ENCODE data around the gene KCNH3. TPM values are rescaled to one million over a fixed set of nuclear protein-coding genes. Genes with fewer than 3 reads are reported as not detected.

KCNH3 gene
- total RNA-seq, 1 donor from 2014 or later: 0.72 TPM

DNA sequence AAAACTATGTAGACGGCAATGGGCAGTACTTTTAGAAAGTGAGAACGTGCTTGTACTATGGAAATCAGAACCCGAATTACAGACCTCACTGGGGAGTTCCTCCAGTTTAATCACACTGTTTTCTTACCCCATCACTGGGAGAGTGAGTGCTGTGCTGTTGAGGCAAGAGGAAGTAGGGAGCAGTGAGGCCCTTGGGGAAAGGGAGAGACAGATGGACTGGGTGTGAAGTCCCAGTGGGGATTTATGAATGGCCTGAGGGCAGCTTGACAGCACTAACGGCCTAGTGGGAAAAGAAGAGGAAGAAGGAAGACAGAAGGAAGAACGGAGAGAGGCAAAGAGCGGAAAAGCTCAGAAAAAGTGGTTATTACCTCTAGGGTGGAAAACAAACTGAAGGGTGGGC lies 23.4 kb downstream of the KCNH3 start:
- no peak overlapping the region for H3K27ac Mint-ChIP-seq
- peaks cover 3% of the 10 kb centered on the region for H3K36me3 Mint-ChIP-seq
- peak overlapping the region; percentile 26 for H3K4me3 Mint-ChIP-seq
- DNase-seq (ENCODE audit: extremely low spot score, unreplicated experiment): no peak
- H3K4me1 Mint-ChIP-seq (ENCODE audit: unreplicated experiment): no peaks in the 10 kb centered on the region
- TF ChIP-seq, protein P1, sequence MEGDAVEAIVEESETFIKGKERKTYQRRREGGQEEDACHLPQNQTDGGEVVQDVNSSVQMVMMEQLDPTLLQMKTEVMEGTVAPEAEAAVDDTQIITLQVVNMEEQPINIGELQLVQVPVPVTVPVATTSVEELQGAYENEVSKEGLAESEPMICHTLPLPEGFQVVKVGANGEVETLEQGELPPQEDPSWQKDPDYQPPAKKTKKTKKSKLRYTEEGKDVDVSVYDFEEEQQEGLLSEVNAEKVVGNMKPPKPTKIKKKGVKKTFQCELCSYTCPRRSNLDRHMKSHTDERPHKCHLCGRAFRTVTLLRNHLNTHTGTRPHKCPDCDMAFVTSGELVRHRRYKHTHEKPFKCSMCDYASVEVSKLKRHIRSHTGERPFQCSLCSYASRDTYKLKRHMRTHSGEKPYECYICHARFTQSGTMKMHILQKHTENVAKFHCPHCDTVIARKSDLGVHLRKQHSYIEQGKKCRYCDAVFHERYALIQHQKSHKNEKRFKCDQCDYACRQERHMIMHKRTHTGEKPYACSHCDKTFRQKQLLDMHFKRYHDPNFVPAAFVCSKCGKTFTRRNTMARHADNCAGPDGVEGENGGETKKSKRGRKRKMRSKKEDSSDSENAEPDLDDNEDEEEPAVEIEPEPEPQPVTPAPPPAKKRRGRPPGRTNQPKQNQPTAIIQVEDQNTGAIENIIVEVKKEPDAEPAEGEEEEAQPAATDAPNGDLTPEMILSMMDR (conservative IDR thresholded peaks at IDR 0.05): no peak
- H3K27me3 Mint-ChIP-seq: no peaks in the 10 kb centered on the region
- no peaks in the 10 kb centered on the region for H3K9me3 Mint-ChIP-seq

DNA sequence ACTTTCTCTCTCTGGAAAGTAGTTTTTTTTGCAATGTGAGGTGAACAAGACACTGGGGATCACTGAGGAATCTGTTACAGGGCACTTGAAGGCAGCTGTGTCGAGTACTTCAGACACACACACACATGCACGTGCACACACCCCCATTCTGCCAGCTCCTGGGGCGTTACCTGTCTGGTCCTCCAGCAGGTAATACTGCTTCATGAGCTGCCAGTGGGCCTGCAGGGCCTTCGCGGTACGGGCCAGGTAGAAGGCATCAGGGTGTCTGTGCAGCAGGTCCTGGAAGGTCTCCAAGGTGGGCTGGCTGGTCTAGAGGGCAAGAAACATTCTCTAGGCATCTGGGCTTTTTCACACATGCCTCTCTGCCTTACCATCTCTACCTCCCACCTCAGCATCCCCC lies 24.0 kb downstream of the KCNH3 start:
- no peaks in the 10 kb centered on the region for H3K4me1 Mint-ChIP-seq (ENCODE audit: unreplicated experiment)
- no peak overlapping the region for H3K4me3 Mint-ChIP-seq
- H3K27me3 Mint-ChIP-seq: no peaks in the 10 kb centered on the region
- TF ChIP-seq, protein P1 (conservative IDR thresholded peaks at IDR 0.05): no peak
- H3K9me3 Mint-ChIP-seq: no peaks in the 10 kb centered on the region
- DNase-seq (ENCODE audit: extremely low spot score, unreplicated experiment): no peak
- H3K27ac Mint-ChIP-seq: no peak overlapping the region
- H3K36me3 Mint-ChIP-seq: peaks cover 3% of the 10 kb centered on the region

DNA sequence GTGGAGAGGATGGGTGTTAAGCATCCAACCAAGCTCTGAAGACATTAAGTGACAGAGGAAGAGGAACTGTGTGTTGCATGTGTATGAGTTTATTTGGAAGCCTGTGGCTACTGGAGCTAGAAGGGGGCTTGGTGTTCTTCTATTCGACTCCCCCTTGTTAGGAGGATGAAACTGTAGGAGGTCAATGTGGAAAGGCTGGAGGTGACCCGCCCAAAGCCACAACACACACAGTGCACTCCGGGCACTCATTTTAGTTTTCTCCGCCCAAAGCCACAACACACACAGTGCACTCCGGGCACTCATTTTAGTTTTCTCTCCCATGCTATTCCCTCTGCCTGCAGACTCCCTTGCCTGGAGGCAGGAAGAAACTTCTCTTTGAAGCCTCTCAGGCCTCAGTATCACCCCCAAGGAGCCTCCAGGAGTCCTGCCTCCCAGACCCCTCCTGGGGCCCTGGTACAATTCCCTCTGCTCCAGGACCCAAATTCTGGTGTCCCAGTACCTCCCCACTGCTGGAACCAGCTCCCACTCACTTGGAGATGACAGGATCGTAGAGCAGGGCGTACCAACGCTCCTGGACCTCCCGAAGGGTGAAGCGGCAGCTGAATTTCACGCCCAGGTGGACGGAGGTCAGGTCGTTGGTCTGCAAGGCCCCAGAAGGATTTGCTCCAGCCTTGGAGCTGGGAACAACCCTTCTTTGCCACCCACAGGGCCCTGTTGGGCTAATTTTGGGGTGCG lies 25.3 kb downstream of the KCNH3 start:
- TF ChIP-seq, protein P1 (conservative IDR thresholded peaks at IDR 0.05): no peak
- peaks cover 3% of the 10 kb centered on the region for H3K36me3 Mint-ChIP-seq
- peak overlapping the region; percentile 52 for H3K4me3 Mint-ChIP-seq
- H3K4me1 Mint-ChIP-seq (ENCODE audit: unreplicated experiment): peaks cover 11% of the 10 kb centered on the region
- DNase-seq (ENCODE audit: extremely low spot score, unreplicated experiment): no peak
- no peaks in the 10 kb centered on the region for H3K27me3 Mint-ChIP-seq
- no peak overlapping the region for H3K27ac Mint-ChIP-seq
- no peaks in the 10 kb centered on the region for H3K9me3 Mint-ChIP-seq

DNA sequence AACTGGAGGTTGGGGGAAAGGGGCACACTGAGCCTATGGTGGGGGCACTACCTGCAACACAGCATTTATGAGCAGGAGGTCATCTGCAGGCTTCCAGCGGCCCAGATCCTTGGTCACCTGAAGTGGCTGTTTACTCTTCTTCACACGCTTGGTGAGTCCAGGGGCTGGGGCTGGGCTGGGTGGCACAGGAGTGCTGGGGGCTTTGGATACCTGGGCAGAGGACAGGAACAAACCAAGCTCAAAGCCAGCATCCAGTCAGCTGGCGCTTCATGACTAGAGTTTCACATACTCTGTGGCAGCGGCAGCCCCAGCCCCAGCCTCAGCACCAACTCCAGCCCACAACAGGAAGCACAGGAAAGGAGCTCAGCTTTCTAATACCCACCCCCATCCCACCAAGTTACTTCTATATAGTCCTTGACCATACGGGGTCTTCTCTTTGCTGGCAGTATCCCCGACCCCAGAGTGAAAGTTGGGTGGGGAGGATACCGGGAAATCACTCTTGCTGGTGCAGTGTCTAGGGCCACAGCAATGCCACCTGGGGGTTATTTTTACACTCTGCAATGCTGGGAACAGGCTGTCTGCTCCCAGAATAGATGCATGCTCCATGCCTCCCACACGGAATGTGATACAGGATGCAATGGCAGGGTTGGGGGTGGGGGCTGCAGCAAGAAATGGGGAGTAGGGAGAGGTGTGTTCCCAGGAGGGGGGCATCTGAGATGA lies 26.0 kb downstream of the KCNH3 start:
- H3K27me3 Mint-ChIP-seq: no peaks in the 10 kb centered on the region
- H3K27ac Mint-ChIP-seq: no peak overlapping the region
- no peaks in the 10 kb centered on the region for H3K9me3 Mint-ChIP-seq
- peaks cover 3% of the 10 kb centered on the region for H3K36me3 Mint-ChIP-seq
- H3K4me1 Mint-ChIP-seq (ENCODE audit: unreplicated experiment): peaks cover 11% of the 10 kb centered on the region
- TF ChIP-seq, protein P1 (conservative IDR thresholded peaks at IDR 0.05): no peak
- H3K4me3 Mint-ChIP-seq: no peak overlapping the region
- DNase-seq (ENCODE audit: extremely low spot score, unreplicated experiment): no peak

DNA sequence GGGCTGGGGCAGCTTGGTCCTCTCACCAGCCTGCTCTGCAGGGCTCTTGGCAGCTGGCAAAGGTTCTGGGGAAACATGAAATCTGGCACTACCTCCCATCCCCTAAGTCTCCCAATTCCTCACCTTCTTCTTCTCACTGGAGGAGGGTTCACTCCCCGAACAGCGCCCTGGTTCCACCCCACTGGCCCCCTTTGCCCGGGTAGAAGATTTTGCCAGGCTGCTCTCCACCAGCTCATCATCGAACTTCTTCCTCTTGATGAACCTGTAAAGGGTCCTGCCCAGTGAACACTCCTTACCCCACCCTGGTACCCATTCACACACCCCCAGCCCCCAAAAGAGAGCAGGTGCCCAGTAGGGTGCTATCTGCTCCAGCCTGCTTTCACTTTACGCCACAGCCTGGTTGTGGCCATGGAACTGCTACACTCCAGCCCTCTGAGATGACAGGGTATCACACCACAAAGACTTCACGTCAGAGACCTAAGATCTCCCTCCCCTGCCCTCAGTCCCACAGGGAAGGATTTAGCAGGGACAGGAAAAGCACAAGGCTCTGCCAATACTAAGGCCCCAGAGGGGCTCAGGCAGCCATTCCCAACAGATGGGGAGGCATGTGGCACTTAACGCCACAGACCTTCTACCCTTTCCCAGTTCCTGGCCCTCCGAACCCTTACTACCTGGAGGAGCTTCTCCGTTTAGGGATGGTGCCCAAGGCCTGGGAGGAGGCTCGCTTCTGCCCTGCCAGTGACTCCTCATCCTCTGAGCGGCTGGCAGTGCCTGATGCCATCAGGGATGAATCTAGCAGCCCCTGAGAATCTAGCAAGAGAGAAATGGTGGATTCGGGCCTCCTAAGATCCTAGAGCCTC lies 26.8 kb downstream of the KCNH3 start:
- Mint-ChIP-seq H3K4me1 (ENCODE audit: unreplicated experiment) (peaks cover 13% of the 10 kb centered on the region), H3K9me3 (no peaks in the 10 kb centered on the region), H3K27me3 (no peaks in the 10 kb centered on the region), H3K36me3 (peaks cover 6% of the 10 kb centered on the region), H3K27ac (no peak overlapping the region), H3K4me3 (peak overlapping the region; percentile 25)
- DNase-seq (ENCODE audit: extremely low spot score, unreplicated experiment): no peak
- TF ChIP-seq, protein P1 (conservative IDR thresholded peaks at IDR 0.05): no peak
